Nephron (organoid): ENCODE measurements around the gene MAGEA8.

Experiments
- H3K27ac Mint-ChIP-seq, 3 experiments: 2 replicates each; pipeline ENCODE4 v1.8.0; 2020; ENCODE audit warnings: mixed read lengths in 3 of 3, mild to moderate bottlenecking in 2 of 3, moderate library complexity in 1 of 3
- H3K27me3 Mint-ChIP-seq: 2 replicates; pipeline ENCODE4 v1.8.0; 2021; ENCODE audit warnings: low read depth, mild to moderate bottlenecking, moderate library complexity, mixed read lengths
- H3K36me3 Mint-ChIP-seq: 2 replicates; pipeline ENCODE4 v1.8.0; 2020; ENCODE audit warnings: low read depth, mixed read lengths
- H3K4me1 Mint-ChIP-seq: 2 replicates; pipeline ENCODE4 v1.8.0; 2020; ENCODE audit warnings: mixed read lengths
- H3K4me3 Mint-ChIP-seq, 3 experiments: 2 replicates each; pipeline ENCODE4 v1.8.0; 2020; ENCODE audit warnings: mild to moderate bottlenecking in 3 of 3, mixed read lengths in 3 of 3, moderate library complexity in 2 of 3
- H3K9me3 Mint-ChIP-seq: 2 replicates; pipeline ENCODE4 v1.8.0; 2020; ENCODE audit warnings: mixed read lengths
- CTCF ChIP-seq, 3 experiments: fragments of 200-600 bp; sonication (generic); IDR thresholded peaks; one replicate each; pipeline ENCODE4 v1.5.0; 2021; ENCODE audit warnings: antibody characterized with exemption in 3 of 3; ENCODE audit not compliant: unreplicated experiment in 3 of 3

MAGEA8 gene

GRCh38 chrX:149858592-149858991 is 22.4 kb upstream of the MAGEA8 start:
- no peak overlapping the region for H3K27ac Mint-ChIP-seq
- peaks cover 4% of the 10 kb centered on the region for H3K36me3 Mint-ChIP-seq
- H3K4me3 Mint-ChIP-seq, result no peak overlapping the region
- peaks cover 31% of the 10 kb centered on the region for H3K9me3 Mint-ChIP-seq
- H3K4me1 Mint-ChIP-seq, result no peaks in the 10 kb centered on the region
- H3K27me3 Mint-ChIP-seq, result no peaks in the 10 kb centered on the region
- TF ChIP-seq CTCF (IDR thresholded peaks at IDR 0.05; ENCODE audit: unreplicated experiment in 3 of 3), result no peak

- TF ChIP-seq CTCF (IDR thresholded peaks at IDR 0.05; ENCODE audit: unreplicated experiment in 3 of 3), result no peak
- Mint-ChIP-seq H3K36me3 (peaks cover 4% of the 10 kb centered on the region), H3K4me1 (no peaks in the 10 kb centered on the region), H3K9me3 (peaks cover 31% of the 10 kb centered on the region), H3K4me3 (no peak overlapping the region), H3K27ac (no peak overlapping the region), H3K27me3 (no peaks in the 10 kb centered on the region)
These were observed 20.5 kb upstream of the MAGEA8 start for GRCh38 chrX:149860445-149860844.

- TF ChIP-seq CTCF (IDR thresholded peaks at IDR 0.05; ENCODE audit: unreplicated experiment in 3 of 3), result no peak
- Mint-ChIP-seq H3K4me1 (no peaks in the 10 kb centered on the region), H3K9me3 (peaks cover 19% of the 10 kb centered on the region), H3K36me3 (no peaks in the 10 kb centered on the region), H3K27me3 (no peaks in the 10 kb centered on the region), H3K27ac (no peak overlapping the region), H3K4me3 (no peak overlapping the region)
These were observed 15.6 kb upstream of the MAGEA8 start for GRCh38 chrX:149865390-149865789.

GRCh38 chrX:149867488-149867887 is 13.5 kb upstream of the MAGEA8 start:
- H3K4me3 Mint-ChIP-seq, result no peak overlapping the region
- H3K4me1 Mint-ChIP-seq, result no peaks in the 10 kb centered on the region
- H3K27ac Mint-ChIP-seq, result no peak overlapping the region
- peaks cover 12% of the 10 kb centered on the region for H3K9me3 Mint-ChIP-seq
- H3K36me3 Mint-ChIP-seq, result no peaks in the 10 kb centered on the region
- no peak for TF ChIP-seq CTCF (IDR thresholded peaks at IDR 0.05; ENCODE audit: unreplicated experiment in 3 of 3)
- no peaks in the 10 kb centered on the region for H3K27me3 Mint-ChIP-seq

GRCh38 chrX:149870840-149871239 is 10.1 kb upstream of the MAGEA8 start:
- Mint-ChIP-seq H3K27me3 (no peaks in the 10 kb centered on the region), H3K4me3 (no peak overlapping the region), H3K36me3 (no peaks in the 10 kb centered on the region), H3K27ac (no peak overlapping the region), H3K4me1 (no peaks in the 10 kb centered on the region), H3K9me3 (peaks cover 24% of the 10 kb centered on the region)
- TF ChIP-seq CTCF (IDR thresholded peaks at IDR 0.05; ENCODE audit: unreplicated experiment in 3 of 3), result no peak

GRCh38 chrX:149871433-149871832 is 9.6 kb upstream of the MAGEA8 start:
- Mint-ChIP-seq H3K27ac (no peak overlapping the region), H3K36me3 (no peaks in the 10 kb centered on the region), H3K27me3 (no peaks in the 10 kb centered on the region), H3K4me3 (no peak overlapping the region), H3K9me3 (peaks cover 24% of the 10 kb centered on the region), H3K4me1 (no peaks in the 10 kb centered on the region)
- no peak for TF ChIP-seq CTCF (IDR thresholded peaks at IDR 0.05; ENCODE audit: unreplicated experiment in 3 of 3)
